ENCODE results near the gene GALNT5. TPM values are rescaled to one million over a fixed set of nuclear protein-coding genes. Genes with fewer than 3 reads are reported as not detected.

Gene GALNT5
- total RNA-seq, 1 donor from 2014 or later, result not detected

GRCh38 chr2:157311706-157312105 lies 54.2 kb downstream of the GALNT5 start:
- Histone ChIP-seq H3K27me3 (no peaks in the 10 kb centered on the region), H3K27ac (no peak overlapping the region), H3K4me1 (peaks cover 13% of the 10 kb centered on the region), H2AFZ (replicated peaks) (no peak overlapping the region), H3K9ac (no peak overlapping the region), H3K4me2 (no peak overlapping the region), H3F3A (ENCODE audit: low read depth) (no peaks in the 10 kb centered on the region), H4K20me1 (ENCODE audit: low read depth) (no peaks in the 10 kb centered on the region), H3K36me3 (no peaks in the 10 kb centered on the region), H3K4me3 (no peak overlapping the region), H3K9me3 (ENCODE audit: low read depth) (no peaks in the 10 kb centered on the region), H3K79me2 (ENCODE audit: low read depth) (no peaks in the 10 kb centered on the region)
- no peaks in the 10 kb centered on the region for H3K9me3 Mint-ChIP-seq
- H3K27me3 Mint-ChIP-seq (ENCODE audit: insufficient read depth, low read depth), result peaks cover 3% of the 10 kb centered on the region
- no peak for TF ChIP-seq CTCF (IDR thresholded peaks at IDR 0.05)
- no peak for TF ChIP-seq EZH2 (IDR thresholded peaks at IDR 0.05)
- no peak for DNase-seq (ENCODE audit: low spot score)
- no peaks in the 10 kb centered on the region for H3K36me3 Mint-ChIP-seq
- no peak overlapping the region for H3K27ac Mint-ChIP-seq
- H3K4me3 Mint-ChIP-seq, result no peak overlapping the region
- no peaks in the 10 kb centered on the region for H3K4me1 Mint-ChIP-seq

- Histone ChIP-seq H3K4me3 (no peak overlapping the region), H4K20me1 (ENCODE audit: low read depth) (no peaks in the 10 kb centered on the region), H3K4me1 (peaks cover 7% of the 10 kb centered on the region), H3F3A (ENCODE audit: low read depth) (no peaks in the 10 kb centered on the region), H3K27ac (no peak overlapping the region), H3K9me3 (ENCODE audit: low read depth) (no peaks in the 10 kb centered on the region), H3K79me2 (ENCODE audit: low read depth) (no peaks in the 10 kb centered on the region), H3K4me2 (no peak overlapping the region), H3K36me3 (no peaks in the 10 kb centered on the region), H3K27me3 (no peaks in the 10 kb centered on the region), H3K9ac (no peak overlapping the region), H2AFZ (replicated peaks) (no peak overlapping the region)
- Mint-ChIP-seq H3K4me1 (no peaks in the 10 kb centered on the region), H3K27ac (no peak overlapping the region), H3K27me3 (ENCODE audit: insufficient read depth, low read depth) (no peaks in the 10 kb centered on the region), H3K9me3 (no peaks in the 10 kb centered on the region), H3K36me3 (no peaks in the 10 kb centered on the region), H3K4me3 (no peak overlapping the region)
- no peak for DNase-seq (ENCODE audit: low spot score)
- no peak for TF ChIP-seq EZH2 (IDR thresholded peaks at IDR 0.05)
- no peak for TF ChIP-seq CTCF (IDR thresholded peaks at IDR 0.05)
- TF ChIP-seq EZH2phosphoT487 (IDR thresholded peaks at IDR 0.05), result no peak
Observed at GRCh38 chr2:157312866-157313486, 55.5 kb downstream of the GALNT5 start.

- Mint-ChIP-seq H3K4me1 (no peaks in the 10 kb centered on the region), H3K27me3 (ENCODE audit: insufficient read depth, low read depth) (no peaks in the 10 kb centered on the region), H3K9me3 (no peaks in the 10 kb centered on the region), H3K27ac (no peak overlapping the region), H3K36me3 (no peaks in the 10 kb centered on the region), H3K4me3 (no peak overlapping the region)
- H3K9ac ChIP-seq, result no peak overlapping the region
- no peaks in the 10 kb centered on the region for H3K9me3 ChIP-seq (ENCODE audit: low read depth)
- peaks cover 22% of the 10 kb centered on the region for H3K4me1 ChIP-seq
- H3K36me3 ChIP-seq, result no peaks in the 10 kb centered on the region
- H3F3A ChIP-seq (ENCODE audit: low read depth), result peaks cover 8% of the 10 kb centered on the region
- H2AFZ ChIP-seq (replicated peaks), result no peak overlapping the region
- H3K27me3 ChIP-seq, result no peaks in the 10 kb centered on the region
- no peak for DNase-seq (ENCODE audit: low spot score)
- TF ChIP-seq EZH2 (IDR thresholded peaks at IDR 0.05), result no peak
- TF ChIP-seq EZH2phosphoT487 (IDR thresholded peaks at IDR 0.05), result no peak
- TF ChIP-seq CTCF (IDR thresholded peaks at IDR 0.05), result no peak
- H4K20me1 ChIP-seq (ENCODE audit: low read depth), result no peaks in the 10 kb centered on the region
- H3K79me2 ChIP-seq (ENCODE audit: low read depth), result no peaks in the 10 kb centered on the region
- no peak overlapping the region for H3K4me3 ChIP-seq
- no peak overlapping the region for H3K4me2 ChIP-seq
- no peak overlapping the region for H3K27ac ChIP-seq
Observed at GRCh38 chr2:157315901-157316300, 58.4 kb downstream of the GALNT5 start.
